ENCODE data around the gene DOK1.

Gene DOK1

DNA sequence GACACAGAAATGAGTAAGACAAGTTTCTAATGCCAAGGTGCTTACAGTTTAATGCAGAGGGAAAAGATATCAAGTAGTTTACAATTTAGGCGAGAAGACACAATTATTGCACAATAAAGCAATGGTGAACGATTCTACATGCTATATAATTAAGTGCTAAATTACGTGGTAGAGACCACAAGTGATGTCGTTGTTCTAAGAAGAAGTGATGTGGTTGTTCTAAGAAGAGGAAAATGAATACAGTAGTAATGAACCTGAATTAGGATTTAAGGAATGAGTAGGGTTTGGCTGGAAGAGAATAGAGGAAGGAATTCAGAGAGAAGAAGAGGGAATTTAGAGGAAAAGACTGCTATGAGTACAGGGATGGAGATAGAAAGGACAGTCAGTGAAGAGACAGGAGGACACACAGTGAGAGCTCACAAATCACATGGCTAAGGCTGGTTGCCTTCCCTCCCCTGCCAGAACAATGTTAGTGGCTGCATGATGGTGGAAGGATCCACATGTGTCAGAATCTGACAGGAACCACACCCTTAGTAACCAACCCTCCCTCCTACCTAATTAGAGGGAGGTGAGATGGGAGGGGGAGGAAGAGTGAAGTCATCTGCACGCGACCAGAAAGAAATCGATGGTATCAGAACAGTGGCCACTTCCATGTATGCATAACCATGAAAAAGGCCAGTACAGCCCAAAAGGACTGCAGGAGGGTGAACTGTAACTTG lies 48.9 kb downstream of the DOK1 start:
- DNase-seq, result no peak

DNA sequence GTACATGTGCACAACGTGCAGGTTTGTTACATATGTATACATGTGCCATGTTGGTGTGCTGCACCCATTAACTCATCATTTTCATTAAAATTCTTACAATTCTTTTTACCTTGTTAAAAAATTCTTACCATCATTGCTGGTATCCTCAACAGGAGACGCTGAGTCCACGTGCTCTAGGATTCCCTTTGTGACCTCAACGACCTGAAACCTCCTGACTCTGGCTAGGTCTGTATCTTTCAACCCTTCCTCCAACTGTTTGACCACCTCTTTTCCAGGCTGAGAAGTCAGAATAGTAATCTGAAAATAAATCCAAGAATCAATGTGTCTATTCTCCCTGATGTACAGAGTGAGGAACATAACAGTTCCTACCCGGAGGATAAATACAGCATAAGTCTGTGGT lies 52.4 kb downstream of the DOK1 start:
- no peak for DNase-seq

Measured in CD4-positive, alpha-beta T cell treated with Interleukin-6 for 4 hours (primary cell).